Peyer's patch (tissue), 4 donors: ENCODE results near the gene SNRNP200.
"Not testable (repeated sequence)": the region's sequence is repeated elsewhere in the genome, so short reads cannot be mapped to it uniquely, and the experiment has no call there.

Experiments
- CTCF ChIP-seq, 6 experiments: fragments of 450-650 bp in 4 of 6; fragments of 200-600 bp in 2 of 6; sonication (generic) in 1 of 6; IDR thresholded peaks; one replicate each; pipeline ENCODE4 v1.5.1; 2017 to 2019; ENCODE audit warnings: antibody characterized with exemption in 6 of 6, mild to moderate bottlenecking in 3 of 6, moderate library complexity in 1 of 6
- POLR2A ChIP-seq, 2 donors: fragments of 450-650 bp; IDR thresholded peaks; one replicate each; pipeline ENCODE4 v1.5.1; 2017; ENCODE audit warnings: antibody characterized with exemption in 2 of 2, mild to moderate bottlenecking in 2 of 2, moderate library complexity in 2 of 2

- not testable (repeated sequence) for TF ChIP-seq POLR2A, CTCF (IDR thresholded peaks at IDR 0.05)
Measured at GRCh38 chr2:96294271-96294670, 11.1 kb downstream of the SNRNP200 start.
